Heart left ventricle (tissue), 13 donors: ENCODE measurements around the gene GALNT18.

Experiments used
- CTCF ChIP-seq, 12 donors: fragments of 200-600 bp; sonication (generic) in 4 of 12; IDR thresholded peaks; one replicate each; pipeline versions ENCODE4 v1.5.0 to v1.8.0; 2018 to 2022; ENCODE audit warnings: antibody characterized with exemption in 12 of 12, mild to moderate bottlenecking in 5 of 12
- POLR2A ChIP-seq, 2 donors: fragments of 450-650 bp; IDR thresholded peaks; one replicate each; pipeline ENCODE4 v1.6.1; 2017; ENCODE audit warnings: antibody characterized with exemption in 2 of 2, mild to moderate bottlenecking in 2 of 2, moderate library complexity in 2 of 2
- donor health status: ischemic (EF 13 %, LVEDD 7.1; RV severe dilation, severe dysfunction).
- donor health status: DM: no; HTN: yes; CAD: no.
- donor health status: DM: no; HTN: no; CAD: no.
- donor health status: ischemic (EF 25% LVEDD 6.9; RV normal size, moderate dysfunction).
- donor health status: ischemic (EF 25% LVEDD 5.7; RV mildly dilated, moderate dysfunction).
- donor health status: ischemic (EF 35%, LVEDD 5.7; RV mildly dilated, moderate dysfunction).
- donor health status: nonischemic (EF 11% LVEDD 7.7; RV severe dilation, severe dysfunction).
- donor health status: DM: yes; HTN: yes; CAD: no.
- donor health status: PGD.
- donor health status: ischemic (EF 29% LVEDD 5.4; RV normal size, mild dysfunction).
- donor health status: nonischemic (EF 23%, LVEDD 6.1; RV moderate dilation, normal function).

- TF ChIP-seq CTCF (IDR thresholded peaks at IDR 0.05) (no peak), POLR2A (IDR thresholded peaks at IDR 0.05) (no peak)
Observed at GRCh38 chr11:11378184-11378940, 243.4 kb downstream of the GALNT18 start.
